Fibroblast of lung (primary cell): ENCODE measurements around the gene MYH9. TPM values are rescaled to one million over a fixed set of nuclear protein-coding genes. Genes with fewer than 3 reads are reported as not detected.
"Not testable (repeated sequence)": the region's sequence is repeated elsewhere in the genome, so short reads cannot be mapped to it uniquely, and the experiment has no call there.

Source experiments
- DNase-seq, 2 donors: peaks; one replicate each; pipeline versions ENCODE4 v3.0.0 to v3.0.0-alpha.2; 2010; ENCODE audit warnings: low read depth in 2 of 2
- H2AFZ ChIP-seq: 2 replicates; pipeline ENCODE4 v1.5.1; 2012; ENCODE audit warnings: low read length, control low read depth, inconsistent platforms
- H3K27ac ChIP-seq: 2 replicates; pipeline ENCODE4 v1.5.1; 2011; ENCODE audit warnings: low read length, control low read depth; ENCODE audit not compliant: insufficient read depth
- H3K27me3 ChIP-seq: 2 replicates; pipeline ENCODE4 v1.5.1; 2011; ENCODE audit warnings: mild to moderate bottlenecking, low read length; ENCODE audit not compliant: control insufficient read depth, insufficient read depth
- H3K36me3 ChIP-seq: 2 replicates; pipeline ENCODE4 v1.5.1; 2011; ENCODE audit warnings: low read length; ENCODE audit not compliant: control insufficient read depth, insufficient read depth
- H3K4me1 ChIP-seq: 2 replicates; pipeline ENCODE4 v1.5.1; 2011; ENCODE audit warnings: low read length; ENCODE audit not compliant: control insufficient read depth, insufficient read depth; ENCODE audit errors: extremely low read depth
- H3K4me2 ChIP-seq: 2 replicates; pipeline ENCODE4 v1.5.1; 2011; ENCODE audit warnings: low read length, control low read depth; ENCODE audit not compliant: insufficient read depth; ENCODE audit errors: extremely low read depth
- H3K4me3 ChIP-seq, 4 experiments: fragments of 200-600 bp in 1 of 4; sonication (generic) in 1 of 4; replicated peaks in 1 of 4; 2 replicates each; pipeline ENCODE4 v1.5.1; 2011 to 2016; ENCODE audit warnings: low read length in 4 of 4, low read depth in 3 of 4, mild to moderate bottlenecking in 3 of 4, control low read depth in 2 of 4, inconsistent platforms in 1 of 4, mixed read lengths in 1 of 4; ENCODE audit not compliant: insufficient read depth in 1 of 4; ENCODE audit errors: control extremely low read depth in 1 of 4
- H3K79me2 ChIP-seq: 2 replicates; pipeline ENCODE4 v1.5.1; 2012; ENCODE audit warnings: mild to moderate bottlenecking, low read length, inconsistent platforms; ENCODE audit not compliant: control insufficient read depth, insufficient read depth
- H3K9ac ChIP-seq: 2 replicates; pipeline ENCODE4 v1.5.1; 2011; ENCODE audit warnings: mild to moderate bottlenecking, low read length, control low read depth; ENCODE audit not compliant: insufficient read depth
- H3K9me3 ChIP-seq: 2 replicates; pipeline ENCODE4 v1.5.1; 2012; ENCODE audit warnings: low read depth, low read length; ENCODE audit not compliant: control insufficient read depth, insufficient read depth
- H4K20me1 ChIP-seq: 2 replicates; pipeline ENCODE4 v1.5.1; 2011; ENCODE audit warnings: low read length; ENCODE audit not compliant: control insufficient read depth, insufficient read depth; ENCODE audit errors: extremely low read depth
- CTCF ChIP-seq, 2 donors: IDR thresholded peaks in 1 of 2; conservative IDR thresholded peaks in 1 of 2; 1 replicate in 1 of 2; 2 replicates in 1 of 2; pipeline ENCODE4 v1.5.1; 2011 to 2012; ENCODE audit warnings: low read length in 2 of 2, control low read depth in 1 of 2, inconsistent platforms in 1 of 2, low read depth in 1 of 2, mild to moderate bottlenecking in 1 of 2
- EZH2 ChIP-seq: IDR thresholded peaks from 2 replicates; pipeline ENCODE4 v1.5.1; 2012; ENCODE audit warnings: low read length, control low read depth, mild to moderate bottlenecking; ENCODE audit errors: missing control alignments
- polyA plus RNA-seq, 2 donors: library from polyadenylated mRNA; depleted of rRNA in 1 of 2; stranded (reverse) in 1 of 2; unstranded in 1 of 2; fragments of >200 nt; gene quantifications; 2 replicates each; pipeline ENCODE4 v1.2.1, GENCODE V29; 2011 to 2012; ENCODE audit warnings: missing spikeins in 1 of 2
- total RNA-seq: library from RNA; depleted of rRNA; stranded (reverse); fragments of >200 nt; gene quantifications from 2 replicates; pipeline ENCODE4 v1.2.1, GENCODE V29; 2014

Gene MYH9
- total and polyA plus RNA-seq, 2 donors (not counting 1 experiment from before 2014, with no cell fraction given) = 677 to 796 TPM

- Histone ChIP-seq H3K27ac (no peak overlapping the region), H3K36me3 (no peaks in the 10 kb centered on the region), H3K4me3 (no peak overlapping the region), H2AFZ (no peak overlapping the region), H3K9ac (no peak overlapping the region), H3K79me2 (no peaks in the 10 kb centered on the region), H3K9me3 (no peaks in the 10 kb centered on the region), H4K20me1 (no peaks in the 10 kb centered on the region), H3K27me3 (no peaks in the 10 kb centered on the region), H3K4me1 (peaks cover 16% of the 10 kb centered on the region), H3K4me2 (no peak overlapping the region)
- DNase-seq = peak in 1 of 2 donors; percentile 61
- no peak for TF ChIP-seq CTCF (conservative IDR thresholded peaks at IDR 0.05 in 1 of 2, IDR thresholded peaks at IDR 0.05 in 1 of 2; ENCODE audit: low read depth in 1 of 2, low read length in 2 of 2)
- no peak for TF ChIP-seq EZH2
Measured at GRCh38 chr22:36430863-36431262, 43.1 kb upstream of the MYH9 start.

- not testable (repeated sequence) for DNase-seq, H3K4me2 ChIP-seq, H4K20me1 ChIP-seq, H3K27ac ChIP-seq, H3K4me3 ChIP-seq, H3K9ac ChIP-seq, H3K9me3 ChIP-seq, H2AFZ ChIP-seq, H3K27me3 ChIP-seq, H3K79me2 ChIP-seq, H3K36me3 ChIP-seq
- peaks cover 20% of the 10 kb centered on the region for H3K4me1 ChIP-seq
Measured at GRCh38 chr22:36427952-36428351, 40.2 kb upstream of the MYH9 start.

- Histone ChIP-seq H3K9me3 (no peaks in the 10 kb centered on the region), H2AFZ (peak overlapping the region; percentile 13), H4K20me1 (no peaks in the 10 kb centered on the region), H3K27me3 (no peaks in the 10 kb centered on the region), H3K4me3 (no peak overlapping the region), H3K36me3 (no peaks in the 10 kb centered on the region), H3K4me2 (peak overlapping the region; percentile 19), H3K27ac (peak overlapping the region; percentile 22), H3K9ac (no peak overlapping the region), H3K4me1 (peaks cover 20% of the 10 kb centered on the region), H3K79me2 (no peaks in the 10 kb centered on the region)
- DNase-seq = peak in 1 of 2 donors; percentile 59
- TF ChIP-seq EZH2 (no peak), CTCF (conservative IDR thresholded peaks at IDR 0.05 in 1 of 2, IDR thresholded peaks at IDR 0.05 in 1 of 2; ENCODE audit: low read depth in 1 of 2, low read length in 2 of 2) (no peak)
Measured at GRCh38 chr22:36425977-36426523, 38.3 kb upstream of the MYH9 start.
